Neural cell (in vitro differentiated cells): Measurements from ENCODE around the gene RUFY3.

Source experiments
- CTCF ChIP-seq: fragments of 450-650 bp; IDR thresholded peaks from 2 replicates; pipeline ENCODE4 v1.5.1; 2014; ENCODE audit warnings: antibody characterized with exemption, mild to moderate bottlenecking, moderate library complexity; ENCODE audit not compliant: poor library complexity, severe bottlenecking
- EP300 ChIP-seq: fragments of 450-650 bp; conservative IDR thresholded peaks from 2 replicates; pipeline ENCODE4 v1.6.1; 2014; ENCODE audit warnings: antibody characterized with exemption, mild to moderate bottlenecking, moderate library complexity; ENCODE audit not compliant: poor library complexity, severe bottlenecking
- EZH2 ChIP-seq: fragments of 200-600, 300-800 bp; shearing (Covaris generic), sonication (generic); IDR thresholded peaks from 2 replicates; pipeline ENCODE4 v1.6.1; 2014; ENCODE audit warnings: antibody characterized with exemption, low read length, borderline replicate concordance, mild to moderate bottlenecking; ENCODE audit not compliant: insufficient read depth, poor library complexity, severe bottlenecking
- MXI1 ChIP-seq: fragments of 450-650 bp; conservative IDR thresholded peaks from 2 replicates; pipeline ENCODE4 v1.6.1; 2014; ENCODE audit warnings: antibody characterized with exemption, mild to moderate bottlenecking; ENCODE audit not compliant: poor library complexity, severe bottlenecking
- POLR2AphosphoS5 ChIP-seq: IDR thresholded peaks from 2 replicates; pipeline ENCODE4 v1.6.1; 2012
- TAF1 ChIP-seq: IDR thresholded peaks from 2 replicates; pipeline ENCODE4 v1.6.1; 2012; ENCODE audit warnings: low read depth
- TF ChIP-seq, protein P1 (sequence below): IDR thresholded peaks from 2 replicates; pipeline ENCODE4 v1.6.1; 2012; ENCODE audit warnings: borderline replicate concordance

DNA sequence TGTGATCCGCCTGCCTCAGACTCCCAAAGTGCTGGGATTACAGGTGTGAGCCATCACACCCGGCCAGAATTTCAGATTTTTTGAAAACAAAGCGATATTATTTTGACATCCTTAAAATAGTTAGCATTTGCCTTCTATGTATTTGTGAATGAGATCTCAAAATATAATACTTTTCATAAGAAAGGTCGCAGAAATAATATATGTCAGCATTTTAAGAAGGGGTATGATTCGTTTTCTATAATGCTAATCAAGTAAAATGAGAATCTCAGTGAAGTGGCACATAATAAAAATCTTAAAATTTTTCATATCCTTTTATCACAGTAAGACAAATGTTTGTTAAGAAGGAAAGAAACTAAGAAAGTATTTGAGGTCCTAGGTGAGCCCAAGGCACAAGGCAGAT is 65.7 kb downstream of the RUFY3 start:
- TF ChIP-seq CTCF, result no peak
- TF ChIP-seq TAF1, result no peak
- TF ChIP-seq EP300, result no peak
- TF ChIP-seq POLR2AphosphoS5, result no peak
- no peak for TF ChIP-seq EZH2
- TF ChIP-seq MXI1, result no peak
- TF ChIP-seq, protein P1, sequence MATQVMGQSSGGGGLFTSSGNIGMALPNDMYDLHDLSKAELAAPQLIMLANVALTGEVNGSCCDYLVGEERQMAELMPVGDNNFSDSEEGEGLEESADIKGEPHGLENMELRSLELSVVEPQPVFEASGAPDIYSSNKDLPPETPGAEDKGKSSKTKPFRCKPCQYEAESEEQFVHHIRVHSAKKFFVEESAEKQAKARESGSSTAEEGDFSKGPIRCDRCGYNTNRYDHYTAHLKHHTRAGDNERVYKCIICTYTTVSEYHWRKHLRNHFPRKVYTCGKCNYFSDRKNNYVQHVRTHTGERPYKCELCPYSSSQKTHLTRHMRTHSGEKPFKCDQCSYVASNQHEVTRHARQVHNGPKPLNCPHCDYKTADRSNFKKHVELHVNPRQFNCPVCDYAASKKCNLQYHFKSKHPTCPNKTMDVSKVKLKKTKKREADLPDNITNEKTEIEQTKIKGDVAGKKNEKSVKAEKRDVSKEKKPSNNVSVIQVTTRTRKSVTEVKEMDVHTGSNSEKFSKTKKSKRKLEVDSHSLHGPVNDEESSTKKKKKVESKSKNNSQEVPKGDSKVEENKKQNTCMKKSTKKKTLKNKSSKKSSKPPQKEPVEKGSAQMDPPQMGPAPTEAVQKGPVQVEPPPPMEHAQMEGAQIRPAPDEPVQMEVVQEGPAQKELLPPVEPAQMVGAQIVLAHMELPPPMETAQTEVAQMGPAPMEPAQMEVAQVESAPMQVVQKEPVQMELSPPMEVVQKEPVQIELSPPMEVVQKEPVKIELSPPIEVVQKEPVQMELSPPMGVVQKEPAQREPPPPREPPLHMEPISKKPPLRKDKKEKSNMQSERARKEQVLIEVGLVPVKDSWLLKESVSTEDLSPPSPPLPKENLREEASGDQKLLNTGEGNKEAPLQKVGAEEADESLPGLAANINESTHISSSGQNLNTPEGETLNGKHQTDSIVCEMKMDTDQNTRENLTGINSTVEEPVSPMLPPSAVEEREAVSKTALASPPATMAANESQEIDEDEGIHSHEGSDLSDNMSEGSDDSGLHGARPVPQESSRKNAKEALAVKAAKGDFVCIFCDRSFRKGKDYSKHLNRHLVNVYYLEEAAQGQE, result no peak
